Tracheal epithelial cell (primary cell): ENCODE results near the gene TYRO3. TPM values are rescaled to one million over a fixed set of nuclear protein-coding genes. Genes with fewer than 3 reads are reported as not detected.

Experiments
- total RNA-seq: library from RNA; depleted of rRNA; stranded (reverse); fragments of >200 nt; gene quantifications from 2 replicates; pipeline ENCODE4 v1.2.1, GENCODE V29; 2014

TYRO3 gene
- total RNA-seq: 4.8 and 5.5 TPM in 2 replicates

GRCh38 chr15:41558400-41559238 is at the start of gene TYRO3:
TYRO3 (plus strand) TSS chr15:41559212; CDS start chr15:41559258, 46 bp downstream.

GRCh38 chr15:41513506-41514227 is 45.3 kb upstream of the TYRO3 start, which contains the start of gene LTK:
LTK (minus strand) TSS chr15:41513827; CDS start chr15:41513709, 118 bp downstream.

Other genes starting within 250 kb of the TYRO3 start
- gene OIP5, start 226.6 kb upstream of the TYRO3 start, total RNA-seq: 1.1 and 1.7 TPM in 2 replicates
- gene NUSAP1, start 226.3 kb upstream of the TYRO3 start, total RNA-seq: 3.6 and 10.8 TPM in 2 replicates
- gene NDUFAF1, start 156.7 kb upstream of the TYRO3 start, total RNA-seq: 25.5 and 31.1 TPM in 2 replicates
- gene RTF1, start 142.1 kb upstream of the TYRO3 start, total RNA-seq: 15.2 and 18.1 TPM in 2 replicates
- 1.5 and 1.9 TPM in 2 replicates for gene ITPKA, start 65.3 kb upstream of the TYRO3 start, total RNA-seq
- not detected in 2 replicates for gene LTK, start 45.4 kb upstream of the TYRO3 start, total RNA-seq
- 12.6 and 51.6 TPM in 2 replicates for gene RPAP1, start 15.0 kb upstream of the TYRO3 start, total RNA-seq
- 27.7 and 37.4 TPM in 2 replicates for gene MGA, start 101.2 kb downstream of the TYRO3 start, total RNA-seq
- gene MAPKBP1, start 215.3 kb downstream of the TYRO3 start, total RNA-seq: 14.9 and 15.4 TPM in 2 replicates